ENCODE data around the gene MCTP2.

DNA sequence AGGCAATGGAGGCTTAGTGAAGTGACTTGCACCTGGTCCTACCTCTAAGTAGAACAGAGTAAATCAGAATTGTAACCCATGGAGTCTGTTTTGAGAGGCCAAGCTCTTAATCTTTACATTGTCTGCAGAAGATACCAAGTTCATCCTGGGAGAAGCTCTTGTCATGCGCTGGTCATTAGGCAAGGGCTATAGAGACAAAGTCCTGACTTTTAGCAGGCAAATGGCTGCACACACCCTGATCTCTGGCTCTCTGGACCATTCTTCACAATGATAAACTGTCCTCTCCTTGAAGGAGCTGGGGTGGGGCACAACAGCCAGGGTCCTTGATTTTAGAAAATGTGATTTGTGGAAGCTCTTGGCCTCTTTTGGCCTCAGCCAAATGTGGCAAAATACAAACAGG is 65.4 kb downstream of the MCTP2 start:
- TF ChIP-seq, protein P1, sequence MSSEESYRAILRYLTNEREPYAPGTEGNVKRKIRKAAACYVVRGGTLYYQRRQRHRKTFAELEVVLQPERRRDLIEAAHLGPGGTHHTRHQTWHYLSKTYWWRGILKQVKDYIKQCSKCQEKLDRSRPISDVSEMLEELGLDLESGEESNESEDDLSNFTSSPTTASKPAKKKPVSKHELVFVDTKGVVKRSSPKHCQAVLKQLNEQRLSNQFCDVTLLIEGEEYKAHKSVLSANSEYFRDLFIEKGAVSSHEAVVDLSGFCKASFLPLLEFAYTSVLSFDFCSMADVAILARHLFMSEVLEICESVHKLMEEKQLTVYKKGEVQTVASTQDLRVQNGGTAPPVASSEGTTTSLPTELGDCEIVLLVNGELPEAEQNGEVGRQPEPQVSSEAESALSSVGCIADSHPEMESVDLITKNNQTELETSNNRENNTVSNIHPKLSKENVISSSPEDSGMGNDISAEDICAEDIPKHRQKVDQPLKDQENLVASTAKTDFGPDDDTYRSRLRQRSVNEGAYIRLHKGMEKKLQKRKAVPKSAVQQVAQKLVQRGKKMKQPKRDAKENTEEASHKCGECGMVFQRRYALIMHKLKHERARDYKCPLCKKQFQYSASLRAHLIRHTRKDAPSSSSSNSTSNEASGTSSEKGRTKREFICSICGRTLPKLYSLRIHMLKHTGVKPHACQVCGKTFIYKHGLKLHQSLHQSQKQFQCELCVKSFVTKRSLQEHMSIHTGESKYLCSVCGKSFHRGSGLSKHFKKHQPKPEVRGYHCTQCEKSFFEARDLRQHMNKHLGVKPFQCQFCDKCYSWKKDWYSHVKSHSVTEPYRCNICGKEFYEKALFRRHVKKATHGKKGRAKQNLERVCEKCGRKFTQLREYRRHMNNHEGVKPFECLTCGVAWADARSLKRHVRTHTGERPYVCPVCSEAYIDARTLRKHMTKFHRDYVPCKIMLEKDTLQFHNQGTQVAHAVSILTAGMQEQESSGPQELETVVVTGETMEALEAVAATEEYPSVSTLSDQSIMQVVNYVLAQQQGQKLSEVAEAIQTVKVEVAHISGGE (tag by site-specific recombination; conservative IDR thresholded peaks at IDR 0.05; ENCODE audit: low read depth) = no peak
- TF ChIP-seq ZNF791 (tag by site-specific recombination; IDR thresholded peaks at IDR 0.05) = no peak
- no peak for TF ChIP-seq BCL11A (tag by site-specific recombination; IDR thresholded peaks at IDR 0.05; ENCODE audit: low read depth)
- TF ChIP-seq KLF9 (tag by site-specific recombination; IDR thresholded peaks at IDR 0.05; ENCODE audit: low read depth) = no peak
- no peak for TF ChIP-seq ZNF24 (tag by site-specific recombination; IDR thresholded peaks at IDR 0.05)
- TF ChIP-seq TCF7L2 (IDR thresholded peaks at IDR 0.05; ENCODE audit: borderline replicate concordance, low read depth, low read length) = no peak
- TF ChIP-seq ZBTB1 (tag by site-specific recombination; IDR thresholded peaks at IDR 0.05) = no peak
- TF ChIP-seq, protein P2, sequence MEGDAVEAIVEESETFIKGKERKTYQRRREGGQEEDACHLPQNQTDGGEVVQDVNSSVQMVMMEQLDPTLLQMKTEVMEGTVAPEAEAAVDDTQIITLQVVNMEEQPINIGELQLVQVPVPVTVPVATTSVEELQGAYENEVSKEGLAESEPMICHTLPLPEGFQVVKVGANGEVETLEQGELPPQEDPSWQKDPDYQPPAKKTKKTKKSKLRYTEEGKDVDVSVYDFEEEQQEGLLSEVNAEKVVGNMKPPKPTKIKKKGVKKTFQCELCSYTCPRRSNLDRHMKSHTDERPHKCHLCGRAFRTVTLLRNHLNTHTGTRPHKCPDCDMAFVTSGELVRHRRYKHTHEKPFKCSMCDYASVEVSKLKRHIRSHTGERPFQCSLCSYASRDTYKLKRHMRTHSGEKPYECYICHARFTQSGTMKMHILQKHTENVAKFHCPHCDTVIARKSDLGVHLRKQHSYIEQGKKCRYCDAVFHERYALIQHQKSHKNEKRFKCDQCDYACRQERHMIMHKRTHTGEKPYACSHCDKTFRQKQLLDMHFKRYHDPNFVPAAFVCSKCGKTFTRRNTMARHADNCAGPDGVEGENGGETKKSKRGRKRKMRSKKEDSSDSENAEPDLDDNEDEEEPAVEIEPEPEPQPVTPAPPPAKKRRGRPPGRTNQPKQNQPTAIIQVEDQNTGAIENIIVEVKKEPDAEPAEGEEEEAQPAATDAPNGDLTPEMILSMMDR (tag by site-specific recombination; IDR thresholded peaks at IDR 0.05) = no peak
